ENCODE data around the gene KLF11.
"Not testable (repeated sequence)": the region's sequence is repeated elsewhere in the genome, so short reads cannot be mapped to it uniquely, and the experiment has no call there.

KLF11 gene

GRCh38 chr2:10084223-10084865 lies 41.0 kb downstream of the KLF11 start:
- DNase-seq (ENCODE audit: low read depth in 2 of 2), result no peak

GRCh38 chr2:10085043-10085667 lies 41.8 kb downstream of the KLF11 start:
- DNase-seq (ENCODE audit: low read depth in 2 of 2), result no peak

- DNase-seq (ENCODE audit: low read depth in 2 of 2), result no peak
These were observed 42.3 kb downstream of the KLF11 start for GRCh38 chr2:10085668-10086059.

- no peak for DNase-seq (ENCODE audit: low read depth in 2 of 2)
These were observed 43.6 kb downstream of the KLF11 start for GRCh38 chr2:10086950-10087349.

GRCh38 chr2:10087360-10087759 lies 44.0 kb downstream of the KLF11 start:
- no peak for DNase-seq (ENCODE audit: low read depth in 2 of 2)

GRCh38 chr2:10089565-10090190 lies 46.3 kb downstream of the KLF11 start:
- DNase-seq (ENCODE audit: low read depth in 2 of 2), result no peak

GRCh38 chr2:10091182-10091888 lies 48.0 kb downstream of the KLF11 start:
- DNase-seq (ENCODE audit: low read depth in 2 of 2), result no peak

- not testable (repeated sequence) for DNase-seq (ENCODE audit: low read depth in 2 of 2)
These were observed 48.5 kb downstream of the KLF11 start for GRCh38 chr2:10091889-10092244.

- no peak for DNase-seq (ENCODE audit: low read depth in 2 of 2)
These were observed 51.0 kb downstream of the KLF11 start for GRCh38 chr2:10094271-10094814.

- no peak for DNase-seq (ENCODE audit: low read depth in 2 of 2)
These were observed 51.8 kb downstream of the KLF11 start for GRCh38 chr2:10095175-10095574.

GRCh38 chr2:10096641-10097040 lies 53.3 kb downstream of the KLF11 start:
- DNase-seq (ENCODE audit: low read depth in 2 of 2), result no peak

- no peak for DNase-seq (ENCODE audit: low read depth in 2 of 2)
These were observed 54.2 kb downstream of the KLF11 start for GRCh38 chr2:10097352-10098148.

GRCh38 chr2:10101491-10101890 lies 58.1 kb downstream of the KLF11 start:
- no peak for DNase-seq (ENCODE audit: low read depth in 2 of 2)

GRCh38 chr2:10103179-10103578 lies 59.8 kb downstream of the KLF11 start:
- no peak for DNase-seq (ENCODE audit: low read depth in 2 of 2)
